HG02798 (cell line): ENCODE data around the gene MPP2.
"Not testable (repeated sequence)": the region's sequence is repeated elsewhere in the genome, so short reads cannot be mapped to it uniquely, and the experiment has no call there.

ENCODE experiments used
- ATAC-seq: cut with Tn5 transposase; IDR thresholded peaks from one replicate; pipeline ENCODE4 v1.9.1; 2021; ENCODE audit warnings: mild to moderate bottlenecking; ENCODE audit not compliant: unreplicated experiment, poor library complexity

The MPP2 gene, protein sequence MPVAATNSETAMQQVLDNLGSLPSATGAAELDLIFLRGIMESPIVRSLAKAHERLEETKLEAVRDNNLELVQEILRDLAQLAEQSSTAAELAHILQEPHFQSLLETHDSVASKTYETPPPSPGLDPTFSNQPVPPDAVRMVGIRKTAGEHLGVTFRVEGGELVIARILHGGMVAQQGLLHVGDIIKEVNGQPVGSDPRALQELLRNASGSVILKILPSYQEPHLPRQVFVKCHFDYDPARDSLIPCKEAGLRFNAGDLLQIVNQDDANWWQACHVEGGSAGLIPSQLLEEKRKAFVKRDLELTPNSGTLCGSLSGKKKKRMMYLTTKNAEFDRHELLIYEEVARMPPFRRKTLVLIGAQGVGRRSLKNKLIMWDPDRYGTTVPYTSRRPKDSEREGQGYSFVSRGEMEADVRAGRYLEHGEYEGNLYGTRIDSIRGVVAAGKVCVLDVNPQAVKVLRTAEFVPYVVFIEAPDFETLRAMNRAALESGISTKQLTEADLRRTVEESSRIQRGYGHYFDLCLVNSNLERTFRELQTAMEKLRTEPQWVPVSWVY

DNA sequence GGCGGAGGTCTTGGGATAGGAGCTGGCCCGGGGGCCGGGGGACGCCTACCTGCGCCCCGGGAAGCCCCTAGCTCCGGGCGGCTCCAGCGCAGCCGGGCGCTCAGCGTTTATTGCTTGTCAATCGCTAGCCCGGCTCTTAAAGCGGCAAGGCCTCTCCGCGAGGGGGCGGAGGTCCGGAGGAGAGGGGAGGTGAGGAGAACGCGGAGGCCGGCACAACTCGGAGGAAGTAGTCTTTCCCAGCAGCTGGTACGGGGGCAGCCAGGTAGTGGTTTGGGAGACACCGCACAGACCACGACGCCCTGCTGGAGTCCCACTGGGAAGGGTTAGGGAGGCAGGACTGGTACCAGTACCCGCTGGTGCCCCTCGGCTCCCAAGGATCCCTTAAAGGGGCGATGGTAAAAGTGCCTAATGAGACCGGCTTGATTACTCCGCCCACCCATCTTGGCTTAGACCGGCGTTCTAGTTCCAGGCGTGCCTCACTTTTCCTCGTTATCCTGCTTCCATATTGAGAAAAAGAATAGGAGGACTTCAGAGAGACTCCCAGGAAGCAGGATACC is at the start of gene MPP2:
TSS of gene MPP2 (minus strand) at position 112 of the 557 bp plus-strand sequence. CDS start 3,076 bp downstream, outside the sequence.
- ATAC-seq: no peak

DNA sequence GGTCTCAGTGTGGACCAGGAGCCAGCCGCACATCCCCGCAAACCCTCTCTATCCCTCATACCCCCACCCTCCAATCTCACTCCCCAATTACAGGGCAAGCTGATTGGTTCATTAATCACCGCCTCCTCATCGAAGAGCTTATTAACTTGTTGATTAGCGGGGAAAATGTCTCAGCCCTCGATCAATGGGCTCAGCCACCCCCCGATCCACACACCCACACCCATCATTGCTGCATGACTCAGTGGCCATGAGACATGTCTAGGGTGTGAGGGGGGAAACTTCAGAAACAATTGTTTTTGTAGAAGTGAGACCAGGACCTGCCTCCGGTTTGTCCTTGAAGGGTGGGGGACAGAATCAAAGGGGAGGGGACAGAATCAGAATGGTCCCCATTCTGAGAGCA is 48.9 kb upstream of the MPP2 start:
- ATAC-seq: no peak

DNA sequence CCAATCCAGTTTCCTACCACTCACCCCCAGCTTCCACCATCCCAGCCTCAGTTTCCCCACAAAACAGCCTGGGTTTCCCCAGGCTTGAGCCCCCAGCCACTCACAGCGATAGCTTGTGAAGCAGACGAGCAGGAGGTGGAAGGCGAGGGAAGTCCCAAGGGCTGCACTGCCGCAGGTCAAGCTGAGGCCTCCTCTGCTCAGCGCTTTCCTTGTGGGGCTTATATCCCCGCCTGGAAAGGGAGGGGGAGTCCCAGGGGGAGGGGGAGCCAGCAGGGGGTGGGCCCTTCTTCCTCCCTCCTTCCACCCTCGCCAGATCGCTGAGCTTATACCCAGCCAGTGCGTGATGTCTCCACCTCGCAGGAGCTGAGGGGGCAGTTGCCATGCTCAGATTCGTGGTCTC is 46.4 kb upstream of the MPP2 start, which contains the start of gene PYY:
TSS of gene PYY (minus strand) at position 195 of the 400 bp plus-strand sequence. CDS start 457 bp downstream, outside the sequence.
- ATAC-seq: no peak

DNA sequence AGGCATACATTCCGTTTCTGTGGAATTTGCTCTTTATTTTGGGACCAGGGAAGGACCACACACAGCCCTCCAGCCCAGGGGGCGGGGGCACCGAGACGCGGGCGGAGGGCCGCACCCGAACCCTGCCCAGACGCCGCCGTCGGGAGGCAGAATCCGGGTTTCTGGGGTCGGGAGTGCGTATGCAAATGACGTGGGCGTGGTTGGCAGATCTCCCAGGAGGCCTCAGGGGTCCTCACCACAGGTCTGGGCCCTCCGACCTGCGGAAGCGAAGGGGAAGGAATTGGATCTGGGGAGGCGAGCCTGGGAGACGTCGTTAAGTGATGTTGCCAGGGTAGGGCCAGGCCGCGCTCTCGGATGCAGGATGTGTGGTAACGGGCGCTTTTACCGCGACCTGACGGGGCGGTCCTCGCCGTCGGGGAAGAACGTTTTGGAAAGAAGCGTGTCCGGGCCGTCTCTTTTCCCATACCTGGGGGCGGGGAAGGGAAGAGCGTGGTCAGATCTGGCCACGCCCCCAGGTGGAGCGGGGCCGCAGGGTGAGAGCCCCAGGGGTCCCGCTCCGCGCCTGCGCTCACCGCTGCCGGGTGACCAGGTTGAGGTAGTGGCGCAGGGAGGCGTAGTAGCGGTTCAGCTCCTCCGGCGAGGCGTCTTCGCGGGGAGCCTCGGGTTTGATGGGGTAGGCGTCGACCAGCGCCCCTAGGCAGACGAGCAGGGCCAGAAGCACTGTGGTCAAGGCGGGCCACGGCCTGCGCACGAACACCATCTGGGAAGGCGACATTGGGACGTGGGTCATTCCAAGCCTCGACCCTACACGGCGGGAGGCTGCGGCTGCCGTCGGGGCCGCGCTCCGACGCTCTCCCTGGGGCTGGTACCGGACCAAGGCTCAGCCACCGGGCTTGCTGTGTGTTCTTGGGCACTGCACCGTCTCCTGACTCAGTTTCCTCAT is 45.7 kb upstream of the MPP2 start:
- no peak for ATAC-seq

DNA sequence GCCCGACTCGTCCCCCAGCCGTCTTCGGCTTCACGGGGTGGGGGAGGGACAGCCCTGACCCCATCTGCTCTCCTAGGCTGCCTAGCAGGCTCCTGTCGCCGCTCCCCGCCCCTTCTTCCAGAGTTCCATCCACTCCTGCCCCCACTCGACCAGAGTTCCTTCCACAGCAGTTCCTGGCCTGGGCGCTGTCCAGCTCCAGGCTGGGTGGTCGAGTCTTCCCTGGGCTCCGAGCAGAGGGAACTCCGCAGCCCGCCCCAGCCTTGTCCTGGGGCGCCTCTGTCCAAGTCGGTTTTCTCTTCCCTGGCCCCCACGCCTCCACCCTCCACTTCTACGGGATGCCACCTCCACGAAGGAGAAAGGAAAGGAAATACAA is 45.0 kb upstream of the MPP2 start:
- no peak for ATAC-seq

DNA sequence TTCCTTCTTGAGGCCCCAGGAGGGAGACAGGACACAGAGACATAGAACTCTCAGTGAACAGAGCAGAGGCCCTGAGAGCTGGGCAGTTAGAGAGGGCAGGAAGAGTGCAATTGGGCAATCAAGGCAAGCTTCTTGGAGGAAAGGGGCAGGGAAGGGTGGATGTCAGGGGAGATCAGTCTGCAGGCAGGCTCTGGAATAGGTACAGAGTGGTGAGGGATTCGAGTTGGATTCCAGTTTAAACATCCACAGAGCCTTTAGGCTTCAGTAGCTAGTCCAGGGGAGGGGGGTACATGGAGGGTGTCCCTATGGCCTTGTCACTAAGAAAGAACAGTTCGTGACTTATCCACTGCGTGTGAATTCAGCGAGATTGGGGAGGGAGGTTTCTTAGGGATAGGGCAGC is 44.4 kb upstream of the MPP2 start:
- ATAC-seq: no peak

DNA sequence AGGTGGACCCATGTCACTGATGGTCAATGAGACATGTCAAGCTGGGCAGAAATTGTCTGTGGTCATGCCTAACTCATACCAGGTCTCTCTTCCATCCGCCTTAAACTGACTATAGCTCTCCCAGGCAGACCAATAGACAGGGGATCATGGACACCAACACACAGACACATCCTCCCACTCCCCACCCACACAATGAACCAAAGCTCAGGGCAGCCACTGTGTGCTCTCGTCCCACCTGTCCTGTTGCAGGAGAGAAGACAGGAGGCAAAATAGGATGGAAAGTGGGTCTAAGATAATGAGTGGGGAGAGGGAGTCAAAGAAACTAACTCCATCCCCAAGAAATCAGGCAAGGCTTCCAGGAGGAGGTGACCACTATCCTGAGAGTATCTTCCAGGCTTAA is 43.2 kb upstream of the MPP2 start:
- no peak for ATAC-seq

DNA sequence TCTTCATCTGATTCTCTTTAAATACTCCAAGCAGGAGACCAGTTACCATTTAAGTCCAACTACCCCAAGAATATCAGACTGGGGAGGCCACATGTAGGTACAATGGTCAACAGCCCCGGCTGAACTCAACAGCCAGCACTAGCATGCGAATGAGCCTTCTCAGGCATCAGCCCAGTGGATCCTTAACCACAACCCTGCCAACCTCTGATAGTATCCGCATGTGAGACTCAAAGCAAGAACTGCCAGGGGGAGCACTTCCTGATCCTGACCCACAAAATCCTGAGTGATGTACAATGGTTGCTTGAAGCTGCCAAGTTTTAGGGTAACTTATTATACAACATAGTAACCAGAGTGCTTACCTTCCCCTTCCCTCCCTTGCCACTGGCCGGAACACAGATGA is 42.4 kb upstream of the MPP2 start:
- no peak for ATAC-seq

DNA sequence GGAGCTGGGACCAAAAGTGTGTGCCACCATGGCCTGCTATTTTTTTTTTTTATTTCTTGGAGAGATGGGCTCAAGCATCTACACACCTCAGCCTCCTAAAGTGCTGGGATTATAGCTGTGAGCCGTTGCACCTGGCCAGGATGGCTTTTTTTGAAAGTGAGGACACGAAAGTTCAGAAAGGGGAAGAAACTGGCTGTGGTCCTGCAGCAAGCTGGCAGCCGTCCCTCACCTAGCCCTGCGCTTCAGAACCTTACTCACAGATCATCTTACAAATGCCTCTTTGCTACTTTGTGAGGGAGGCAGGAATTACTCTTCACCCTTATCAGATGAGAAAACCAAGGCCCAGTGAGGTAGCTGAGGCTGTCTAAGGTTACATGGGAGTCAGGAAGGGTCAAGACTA is 39.4 kb upstream of the MPP2 start:
- ATAC-seq: no peak

DNA sequence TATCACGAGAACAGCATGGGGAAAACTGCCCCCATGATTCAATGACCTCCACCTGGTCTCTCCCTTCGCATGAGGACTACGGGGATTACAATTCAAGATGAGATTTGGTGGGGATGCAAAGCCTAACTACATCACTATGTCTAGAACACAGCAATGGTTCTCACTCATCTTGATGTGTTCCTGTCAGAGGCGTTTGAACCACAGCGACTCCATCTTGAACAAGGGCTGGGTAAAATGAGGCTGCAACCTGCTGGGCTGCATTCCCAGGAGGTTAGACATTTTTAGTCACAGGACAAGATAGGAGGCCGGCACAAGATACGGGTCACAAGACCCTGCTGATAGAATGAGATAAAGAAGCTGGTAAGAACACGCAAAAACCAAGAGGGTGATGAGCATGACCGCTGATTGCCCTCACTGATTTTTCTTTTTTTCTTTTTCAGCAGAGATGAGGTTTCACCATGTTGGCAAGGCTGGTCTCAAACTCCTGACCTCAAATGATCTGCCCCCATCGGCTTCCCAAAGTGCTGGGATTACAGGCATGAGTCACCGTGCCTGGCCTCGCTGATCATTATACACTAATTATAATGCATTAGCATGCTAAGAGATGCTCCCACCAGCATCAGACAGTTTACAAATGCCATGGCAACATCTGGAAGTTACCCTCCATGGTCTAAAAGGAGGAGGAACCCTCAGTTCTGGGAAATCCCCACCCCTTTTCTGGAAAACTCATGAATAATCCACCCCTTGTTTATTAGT is 37.9 kb upstream of the MPP2 start:
- no peak for ATAC-seq

DNA sequence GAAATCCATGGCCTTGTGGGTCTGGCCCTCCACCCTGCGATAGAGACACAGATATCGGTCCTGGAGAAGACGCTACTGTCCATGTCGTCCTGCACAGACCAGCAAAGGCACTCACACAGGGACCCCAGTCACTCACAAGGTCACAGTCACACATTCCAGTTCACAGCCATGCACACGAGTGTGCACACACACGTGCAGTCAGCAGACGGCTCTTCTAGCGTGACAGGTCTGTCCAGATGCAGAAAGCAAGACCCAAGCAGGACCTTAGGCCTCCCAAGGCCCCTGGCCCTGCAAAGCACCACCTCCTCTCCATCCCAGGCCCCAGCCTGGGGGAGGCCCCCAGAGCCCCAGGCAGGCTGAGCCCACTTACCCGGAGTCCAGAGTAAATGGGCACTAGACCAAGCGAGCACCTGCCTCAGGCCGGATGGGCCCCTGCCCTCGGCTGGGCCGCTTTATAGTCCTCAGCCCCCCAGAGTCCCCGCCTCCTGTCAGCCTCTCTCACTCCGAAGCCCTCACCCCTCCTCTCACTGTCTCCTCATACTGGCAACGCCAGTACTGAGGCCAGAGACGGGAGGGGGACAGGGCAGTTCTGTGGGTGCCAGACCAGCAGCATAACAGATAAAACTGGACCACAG is 34.8 kb upstream of the MPP2 start, which contains the start of gene PPY:
TSS of gene PPY (minus strand) at position 426 of the 635 bp plus-strand sequence. CDS start 822 bp downstream, outside the sequence.
- no peak for ATAC-seq

DNA sequence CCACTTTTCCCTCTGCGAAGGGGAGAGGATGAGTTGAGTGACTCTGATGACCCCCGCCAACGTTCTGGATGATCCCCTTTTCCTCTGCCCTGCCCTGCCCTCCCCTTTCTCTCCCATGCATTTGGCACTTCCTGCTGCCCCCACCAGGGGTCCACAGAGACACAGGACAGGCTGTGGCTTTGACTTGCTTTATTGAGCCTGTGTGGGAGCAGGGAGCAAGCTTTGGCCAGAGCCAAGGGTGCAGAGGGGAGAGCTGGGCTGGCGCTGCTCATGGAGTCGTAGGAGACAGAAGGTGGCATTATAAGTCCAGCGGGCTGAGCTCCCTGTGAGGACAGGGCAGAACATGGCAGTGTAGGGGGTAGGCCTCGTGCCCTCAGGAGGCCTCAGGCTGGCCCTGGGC is 33.3 kb upstream of the MPP2 start:
- no peak for ATAC-seq

DNA sequence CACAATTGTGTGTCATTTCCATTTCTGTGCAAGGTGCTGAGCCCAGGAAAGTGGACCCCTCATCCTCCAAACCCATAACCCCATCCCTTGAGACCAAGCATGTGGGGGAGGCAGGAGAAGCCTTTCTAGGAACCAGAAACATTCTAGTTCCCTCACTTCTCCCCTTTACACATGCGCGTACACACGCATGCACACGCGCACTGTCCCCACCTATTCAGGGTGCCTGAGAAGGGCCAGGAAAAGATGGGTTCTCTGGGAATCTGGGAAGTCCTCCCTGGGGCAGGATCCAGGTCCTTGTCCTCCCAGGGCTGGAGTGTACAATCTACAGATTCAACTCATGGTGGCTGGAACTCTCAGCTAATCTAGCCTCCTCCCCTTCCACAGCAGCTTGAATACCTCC is 32.5 kb upstream of the MPP2 start:
- no peak for ATAC-seq

DNA sequence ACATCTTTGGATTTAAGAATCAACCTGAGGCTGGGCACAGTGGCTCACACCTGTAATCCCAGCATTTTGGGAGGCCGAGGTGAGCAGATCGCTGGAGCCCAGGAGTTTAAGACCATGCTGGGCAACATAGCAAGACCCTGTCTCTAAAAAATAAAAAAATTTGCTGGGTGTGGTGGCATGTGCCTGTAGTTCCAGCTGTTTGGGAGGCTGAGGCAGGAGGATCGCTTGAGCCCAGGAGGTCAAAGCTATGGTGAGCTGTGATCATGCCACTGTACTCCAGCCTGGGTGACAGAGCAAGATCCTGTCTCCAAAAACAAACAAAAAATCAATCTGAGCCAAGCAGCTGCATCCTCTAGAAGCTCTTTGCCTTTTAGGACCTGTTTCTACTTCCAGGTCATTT is 32.1 kb upstream of the MPP2 start:
- not testable (repeated sequence) for ATAC-seq

DNA sequence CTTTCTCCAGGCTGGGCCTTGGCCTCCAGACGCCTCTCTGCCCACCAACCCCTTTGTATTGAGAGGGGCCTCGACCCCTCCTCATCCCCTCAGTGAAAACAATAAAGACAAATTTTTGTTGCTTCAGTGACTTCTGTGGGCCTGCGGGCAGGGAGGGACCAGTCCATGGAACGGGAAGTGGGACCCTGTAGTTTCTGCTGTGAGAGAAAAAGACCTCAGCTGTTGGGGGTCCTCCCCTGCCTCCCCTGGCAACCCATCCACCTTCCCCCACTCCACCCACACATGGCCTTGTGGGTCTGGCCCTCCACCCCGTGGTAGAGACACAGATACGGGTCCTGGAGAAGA is 31.5 kb upstream of the MPP2 start:
- no peak for ATAC-seq

DNA sequence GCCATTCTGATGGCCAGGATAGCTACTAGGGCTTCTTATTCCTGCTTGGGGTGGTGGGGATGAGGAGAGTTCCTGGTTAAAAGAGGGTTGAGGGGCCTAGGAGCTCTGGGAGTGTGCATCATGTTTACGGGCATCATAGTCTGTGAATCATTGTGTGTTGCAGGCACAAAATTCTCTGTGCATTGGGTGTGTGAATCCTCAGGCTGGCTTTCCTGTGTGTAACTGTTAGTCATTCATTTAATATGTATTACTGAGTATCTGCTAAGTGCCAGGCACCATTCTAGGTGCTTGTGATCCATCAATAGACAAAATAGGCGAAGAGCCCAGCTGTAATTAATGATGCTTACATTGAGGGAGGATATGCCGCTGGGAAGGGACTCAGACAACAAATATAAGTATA is 29.1 kb upstream of the MPP2 start:
- ATAC-seq: no peak

DNA sequence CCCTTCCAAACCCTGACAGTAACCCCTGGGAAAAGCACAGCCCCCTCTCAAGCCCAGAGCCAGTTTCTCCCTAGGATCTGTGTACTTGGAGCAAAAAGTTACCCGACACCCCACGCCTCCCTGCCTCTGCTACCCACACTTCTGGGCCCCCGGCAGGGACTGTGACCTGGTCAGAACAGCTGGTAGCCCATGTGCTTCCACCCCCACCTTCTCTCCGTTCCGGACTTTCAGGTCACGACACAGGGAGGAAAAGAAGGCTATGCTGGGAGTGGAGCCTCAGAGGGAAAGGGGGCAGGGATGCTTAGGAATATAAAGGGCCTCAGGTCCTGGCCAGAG is 28.6 kb upstream of the MPP2 start:
- ATAC-seq: no peak

DNA sequence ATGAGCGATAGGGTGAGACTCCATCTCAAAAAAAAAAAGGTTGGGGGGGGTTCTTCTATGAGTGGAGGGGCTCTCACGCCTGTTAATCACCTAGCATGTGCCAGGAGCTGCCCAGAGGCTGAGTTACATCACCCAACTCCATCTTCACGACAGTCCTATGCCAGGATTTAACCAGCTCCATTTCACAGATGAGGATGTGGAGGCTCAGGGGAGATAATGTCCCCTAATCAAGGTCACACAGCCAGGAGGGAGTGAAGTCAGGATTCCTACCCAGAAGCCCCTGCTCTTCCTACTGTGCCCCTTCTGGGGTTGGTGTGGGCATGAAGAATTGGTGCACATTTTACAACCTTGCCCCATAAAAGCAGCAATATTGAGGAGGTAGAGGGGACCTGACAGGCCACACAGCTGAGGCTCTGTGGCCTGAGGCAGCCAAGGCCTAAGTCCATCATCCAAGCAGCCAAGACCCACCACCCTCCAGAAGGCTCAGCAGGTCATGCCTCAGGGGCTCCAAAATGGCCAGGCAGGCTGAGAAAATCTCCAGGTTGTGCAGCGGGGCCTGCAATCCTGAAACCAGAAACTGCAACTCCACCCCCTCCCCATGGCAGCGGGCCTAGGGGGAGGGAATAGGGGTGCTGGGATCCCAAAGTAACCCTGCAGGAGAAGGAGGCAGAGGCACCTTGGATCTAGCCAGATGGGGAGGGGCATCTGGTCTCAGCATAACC is 28.0 kb upstream of the MPP2 start:
- ATAC-seq: no peak

DNA sequence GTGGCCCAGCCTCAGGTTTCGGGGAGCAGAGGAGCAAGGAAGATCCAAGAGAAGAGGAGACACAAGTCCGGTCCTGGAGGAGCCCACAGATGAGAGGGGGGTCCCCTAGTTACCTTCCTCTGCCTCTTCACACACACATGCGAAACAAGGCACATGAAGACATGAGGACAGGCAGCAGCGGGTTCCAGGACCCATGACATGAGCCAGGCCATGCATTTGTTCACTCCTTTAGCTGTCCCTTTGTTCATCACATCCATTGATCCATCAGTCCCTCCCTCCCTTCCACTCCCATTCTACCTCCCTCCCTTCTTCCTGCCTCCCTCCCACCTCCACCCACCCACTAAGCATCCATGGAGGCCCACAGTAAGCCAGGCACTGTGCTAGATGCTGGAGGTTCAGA is 25.6 kb upstream of the MPP2 start:
- ATAC-seq: no peak
